Endothelial cell of umbilical vein (primary cell): ENCODE measurements around the gene NTNG1. TPM values are rescaled to one million over a fixed set of nuclear protein-coding genes. Genes with fewer than 3 reads are reported as not detected.

Experiments
- BruUV-seq: library from RNA; stranded (reverse); fragments of 400-500 nt; replicated peaks from 2 replicates; lab custom pipeline; 2021; lab: Mats Ljungman, UMichigan
- CTCF ChIA-PET: fragments of 300-600, 350-600 bp; sonication (Branson Sonifier 250); formaldehyde crosslinking; loops from one replicate; lab custom pipeline; 2021; ENCODE audit warnings: antibody characterized with exemption, inconsistent platforms; lab: Charles Lee
- POLR2A ChIA-PET: fragments of 300-600, 350-600 bp; sonication (Branson Sonifier 250); formaldehyde crosslinking; loops from one replicate; lab custom pipeline; 2021; ENCODE audit warnings: antibody characterized with exemption, inconsistent platforms; lab: Charles Lee
- DNase-seq: peaks from one replicate; pipeline ENCODE4 v3.0.0-alpha.2; 2011; ENCODE audit warnings: low read depth, low spot score
- FAIRE-seq: peaks from 2 replicates; lab custom pipeline; 2011; peaks lifted over from hg19 to GRCh38; lab: Jason Lieb, UNC
- H2AFZ ChIP-seq: 2 replicates; pipeline ENCODE4 v1.6.0; 2012; ENCODE audit warnings: low read depth, low read length, control low read depth, inconsistent platforms
- H3K27ac ChIP-seq: 2 replicates; pipeline ENCODE4 v1.5.1; 2011; ENCODE audit warnings: low read depth, mild to moderate bottlenecking, control low read depth, low read length, moderate library complexity; ENCODE audit not compliant: insufficient read depth
- H3K27me3 ChIP-seq, 2 experiments: 2 replicates each; pipeline versions ENCODE4 v1.6.0 to v1.6.1; 2011; ENCODE audit warnings: low read length in 2 of 2, mixed read lengths in 1 of 2; ENCODE audit not compliant: control insufficient read depth in 2 of 2, insufficient read depth in 2 of 2
- H3K36me3 ChIP-seq, 2 experiments: 2 replicates in 1 of 2; 3 replicates in 1 of 2; pipeline ENCODE4 v1.5.1; 2011; ENCODE audit warnings: low read length in 2 of 2, mild to moderate bottlenecking in 1 of 2, moderate library complexity in 1 of 2; ENCODE audit not compliant: control insufficient read depth in 2 of 2, insufficient read depth in 2 of 2; ENCODE audit errors: extremely low read depth in 1 of 2
- H3K4me1 ChIP-seq: 3 replicates; pipeline ENCODE4 v1.5.1; 2011; ENCODE audit warnings: mild to moderate bottlenecking, low read length; ENCODE audit not compliant: control insufficient read depth, insufficient read depth; ENCODE audit errors: extremely low read depth
- H3K4me2 ChIP-seq: 2 replicates; pipeline ENCODE4 v1.6.1; 2011; ENCODE audit warnings: low read length, control low read depth, mixed read lengths; ENCODE audit not compliant: insufficient read depth
- H3K4me3 ChIP-seq, 3 experiments: fragments of 200-600 bp in 1 of 3; sonication (generic), shearing (Covaris generic) in 1 of 3; replicated peaks in 1 of 3; 2 replicates each; pipeline ENCODE4 v1.5.1; 2011 to 2016; ENCODE audit warnings: control low read depth in 3 of 3, low read length in 3 of 3, mild to moderate bottlenecking in 2 of 3, inconsistent platforms in 1 of 3, low read depth in 1 of 3, moderate library complexity in 1 of 3; ENCODE audit not compliant: insufficient read depth in 1 of 3
- H3K79me2 ChIP-seq: 2 replicates; pipeline ENCODE4 v1.6.0; 2012; ENCODE audit warnings: low read length, inconsistent platforms; ENCODE audit not compliant: control insufficient read depth, insufficient read depth
- H3K9ac ChIP-seq: replicated peaks from 2 replicates; pipeline ENCODE3; 2011; ENCODE audit warnings: low read length, control low read depth; ENCODE audit not compliant: insufficient read depth; ENCODE audit errors: extremely low read depth
- H3K9me1 ChIP-seq: replicated peaks from 3 replicates; pipeline ENCODE4 v1.6.0; 2011; ENCODE audit warnings: mild to moderate bottlenecking, low read length; ENCODE audit not compliant: control insufficient read depth, insufficient read depth; ENCODE audit errors: extremely low read depth
- H3K9me3 ChIP-seq: replicated peaks from 2 replicates; pipeline ENCODE4 v1.5.1; 2012; ENCODE audit warnings: low read length, inconsistent platforms; ENCODE audit not compliant: control insufficient read depth, insufficient read depth
- H4K20me1 ChIP-seq: replicated peaks from 2 replicates; pipeline ENCODE3; 2011; ENCODE audit warnings: mild to moderate bottlenecking, low read length; ENCODE audit not compliant: control insufficient read depth, insufficient read depth; ENCODE audit errors: extremely low read depth
- EZH2 ChIP-seq: IDR thresholded peaks from 2 replicates; pipeline ENCODE4 v1.6.1; 2012; ENCODE audit warnings: borderline replicate concordance, low read depth, mild to moderate bottlenecking, moderate library complexity, low read length, inconsistent platforms; ENCODE audit not compliant: severe bottlenecking
- FOS ChIP-seq: IDR thresholded peaks from 2 replicates; pipeline ENCODE4 v1.6.1; 2011; ENCODE audit warnings: mild to moderate bottlenecking, low read length, moderate library complexity, borderline replicate concordance; ENCODE audit not compliant: insufficient read depth
- GATA2 ChIP-seq: IDR thresholded peaks from 2 replicates; pipeline ENCODE4 v1.7.0; 2011; ENCODE audit warnings: low read depth, mild to moderate bottlenecking, moderate library complexity, mixed read lengths, low read length; ENCODE audit not compliant: insufficient read length, insufficient read depth
- JUN ChIP-seq: IDR thresholded peaks from 2 replicates; pipeline ENCODE4 v1.6.1; 2011; ENCODE audit warnings: borderline replicate concordance, low read depth; ENCODE audit not compliant: insufficient read length, insufficient read depth
- MYC ChIP-seq: IDR thresholded peaks from one replicate; pipeline ENCODE4 v1.6.1; 2011; ENCODE audit warnings: mild to moderate bottlenecking, low read depth, low read length
- POLR2A ChIP-seq: IDR thresholded peaks from 2 replicates; pipeline ENCODE4 v1.6.1; 2012; ENCODE audit warnings: low read depth, mild to moderate bottlenecking, control low read depth, low read length
- POLR2AphosphoS5 ChIP-seq: IDR thresholded peaks from 2 replicates; pipeline ENCODE4 v1.6.1; 2012; ENCODE audit warnings: low read depth, mild to moderate bottlenecking, control low read depth, low read length, moderate library complexity; ENCODE audit not compliant: insufficient read depth
- dilution Hi-C: fragments of 300-500 bp; cut with MboI; formaldehyde crosslinking; loops from one replicate; pipeline ENCODE4 v1.15.0; 2019; ENCODE audit warnings: low sequenced_read_pairs; ENCODE audit not compliant: extremely low pct_ligation_motif_present
- intact Hi-C: fragments of 100-400 bp; cut with micrococcal nuclease; formaldehyde crosslinking; loops from one replicate; pipeline ENCODE4 v1.10.0; 2022
- polyA plus RNA-seq, 4 experiments: library from polyadenylated mRNA; depleted of rRNA in 3 of 4; stranded (reverse) in 3 of 4; unstranded in 1 of 4; fragments of >200 nt; gene quantifications; 2 replicates each; pipeline versions ENCODE4 v1.2.1 to v1.2.3, GENCODE V29; 2011 to 2012; ENCODE audit warnings: missing spikeins in 1 of 4
- total RNA-seq: library from RNA; stranded (reverse); gene quantifications from 2 replicates; pipeline ENCODE4 v1.2.3, GENCODE V29; 2021
- TF ChIP-seq, protein P1 (sequence below), 2 donors: IDR thresholded peaks; 1 replicate in 1 of 2; 2 replicates in 1 of 2; pipeline ENCODE4 v1.5.1; 2011; ENCODE audit warnings: low read length in 2 of 2, mild to moderate bottlenecking in 2 of 2, moderate library complexity in 2 of 2, control low read depth in 1 of 2, inconsistent platforms in 1 of 2, low read depth in 1 of 2; ENCODE audit not compliant: insufficient read depth in 1 of 2; ENCODE audit errors: extremely low read depth in 1 of 2
- TF ChIP-seq, protein P2 (sequence below): IDR thresholded peaks from 2 replicates; pipeline ENCODE4 v1.6.1; 2011; ENCODE audit not compliant: insufficient read depth, insufficient read length

Gene NTNG1
- total and polyA plus RNA-seq, 2 donors (not counting 3 experiments of a cell fraction or from before 2014, with no cell fraction given): not detected

DNA sequence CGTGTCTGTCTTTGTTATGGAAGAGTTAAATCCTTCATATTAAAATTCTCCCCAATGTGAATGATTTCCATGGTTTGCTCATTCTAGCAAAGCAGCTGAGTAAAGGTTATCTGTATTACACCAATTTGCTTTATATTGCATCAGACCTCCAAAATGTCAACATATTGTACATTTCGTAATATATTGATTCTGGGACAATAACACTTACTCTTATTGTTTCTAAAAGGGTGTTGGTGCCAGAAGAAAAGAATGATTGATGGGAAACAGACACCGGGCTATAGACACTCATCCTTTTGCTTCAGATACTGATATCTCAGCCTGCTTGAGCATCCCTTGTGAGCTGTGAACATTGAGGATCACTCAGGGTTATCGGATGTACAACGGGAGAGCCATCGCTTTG lies 7.0 kb downstream of the NTNG1 start:
- Histone ChIP-seq H3K9ac (no peak overlapping the region), H3K9me3 (no peaks in the 10 kb centered on the region), H3K4me1 (no peaks in the 10 kb centered on the region), H3K79me2 (no peaks in the 10 kb centered on the region), H4K20me1 (no peaks in the 10 kb centered on the region), H3K4me2 (no peak overlapping the region), H3K4me3 (no peak overlapping the region), H3K27ac (no peak overlapping the region), H3K9me1 (no peaks in the 10 kb centered on the region), H3K36me3 (no peaks in the 10 kb centered on the region), H2AFZ (no peak overlapping the region), H3K27me3 (no peaks in the 10 kb centered on the region)
- DNase-seq (no peak), FAIRE-seq (no peak)
- ChIA-PET POLR2A (no interaction called here), CTCF (no interaction called here)
- BruUV-seq: no TSS peak
- intact Hi-C loops (no loop called here), dilution Hi-C loops (no loop called here)
- TF ChIP-seq, protein P1, sequence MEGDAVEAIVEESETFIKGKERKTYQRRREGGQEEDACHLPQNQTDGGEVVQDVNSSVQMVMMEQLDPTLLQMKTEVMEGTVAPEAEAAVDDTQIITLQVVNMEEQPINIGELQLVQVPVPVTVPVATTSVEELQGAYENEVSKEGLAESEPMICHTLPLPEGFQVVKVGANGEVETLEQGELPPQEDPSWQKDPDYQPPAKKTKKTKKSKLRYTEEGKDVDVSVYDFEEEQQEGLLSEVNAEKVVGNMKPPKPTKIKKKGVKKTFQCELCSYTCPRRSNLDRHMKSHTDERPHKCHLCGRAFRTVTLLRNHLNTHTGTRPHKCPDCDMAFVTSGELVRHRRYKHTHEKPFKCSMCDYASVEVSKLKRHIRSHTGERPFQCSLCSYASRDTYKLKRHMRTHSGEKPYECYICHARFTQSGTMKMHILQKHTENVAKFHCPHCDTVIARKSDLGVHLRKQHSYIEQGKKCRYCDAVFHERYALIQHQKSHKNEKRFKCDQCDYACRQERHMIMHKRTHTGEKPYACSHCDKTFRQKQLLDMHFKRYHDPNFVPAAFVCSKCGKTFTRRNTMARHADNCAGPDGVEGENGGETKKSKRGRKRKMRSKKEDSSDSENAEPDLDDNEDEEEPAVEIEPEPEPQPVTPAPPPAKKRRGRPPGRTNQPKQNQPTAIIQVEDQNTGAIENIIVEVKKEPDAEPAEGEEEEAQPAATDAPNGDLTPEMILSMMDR (IDR thresholded peaks at IDR 0.05; ENCODE audit: extremely low read depth in 1 of 2, insufficient read depth in 1 of 2, low read depth in 1 of 2, low read length in 2 of 2): no peak

DNA sequence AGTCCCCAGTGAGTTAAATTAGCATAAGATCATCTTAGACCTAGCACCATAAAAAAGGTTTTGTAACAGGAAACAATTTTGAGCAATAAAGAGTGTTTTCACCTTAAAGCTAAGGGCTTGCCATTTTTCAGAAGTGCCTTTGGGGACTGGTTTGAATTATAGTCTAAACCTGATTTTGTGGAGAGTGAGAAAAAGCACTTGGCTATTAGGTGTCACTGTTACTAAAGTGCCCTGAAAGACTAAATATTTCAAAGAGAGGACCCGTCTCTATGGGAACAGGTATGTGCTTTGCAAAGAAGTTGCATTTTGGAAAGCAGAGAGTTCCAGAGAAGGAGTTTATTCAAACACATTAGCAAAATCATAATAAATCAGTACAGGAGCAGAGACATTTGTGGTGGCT lies 9.1 kb downstream of the NTNG1 start:
- H3K9ac ChIP-seq: no peak overlapping the region

More for the DNA sequence above, 9.1 kb downstream of the NTNG1 start:
- Histone ChIP-seq H4K20me1 (no peaks in the 10 kb centered on the region), H3K4me3 (no peak overlapping the region), H3K36me3 (no peaks in the 10 kb centered on the region), H3K9me3 (no peaks in the 10 kb centered on the region), H3K27me3 (no peaks in the 10 kb centered on the region), H3K79me2 (no peaks in the 10 kb centered on the region), H2AFZ (no peak overlapping the region), H3K4me1 (no peaks in the 10 kb centered on the region), H3K27ac (no peak overlapping the region), H3K9me1 (no peaks in the 10 kb centered on the region), H3K4me2 (no peak overlapping the region)
- dilution Hi-C loops: no loop called here
- intact Hi-C loops: no loop called here
- ChIA-PET CTCF (no interaction called here), POLR2A (no interaction called here)
- DNase-seq: no peak
- FAIRE-seq: no peak
- no TSS peak for BruUV-seq
- TF ChIP-seq, protein P2, sequence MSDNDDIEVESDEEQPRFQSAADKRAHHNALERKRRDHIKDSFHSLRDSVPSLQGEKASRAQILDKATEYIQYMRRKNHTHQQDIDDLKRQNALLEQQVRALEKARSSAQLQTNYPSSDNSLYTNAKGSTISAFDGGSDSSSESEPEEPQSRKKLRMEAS: no peak
- TF ChIP-seq POLR2A (no peak), POLR2AphosphoS5 (no peak), MYC (no peak), EZH2 (no peak), JUN (no peak), FOS (no peak), GATA2 (no peak)
- TF ChIP-seq, protein P1 (IDR thresholded peaks at IDR 0.05; ENCODE audit: extremely low read depth in 1 of 2, insufficient read depth in 1 of 2, low read depth in 1 of 2, low read length in 2 of 2): no peak
